GM19099 (cell line): ENCODE results near the gene SH2D3C.

ENCODE experiments used
- POLR2A ChIP-seq: IDR thresholded peaks from 3 replicates; pipeline ENCODE4 v1.6.1; 2011; ENCODE audit warnings: low read depth; ENCODE audit not compliant: insufficient read length; ENCODE audit errors: extremely low read depth

Gene SH2D3C

GRCh38 chr9:127751269-127752054 lies 27.0 kb downstream of the SH2D3C start:
- no peak for TF ChIP-seq POLR2A

GRCh38 chr9:127749090-127749787 lies 29.2 kb downstream of the SH2D3C start:
- no peak for TF ChIP-seq POLR2A

GRCh38 chr9:127746959-127747569 lies 31.4 kb downstream of the SH2D3C start:
- no peak for TF ChIP-seq POLR2A

- TF ChIP-seq POLR2A: no peak
Observed at GRCh38 chr9:127744398-127745110, 33.9 kb downstream of the SH2D3C start.

GRCh38 chr9:127742435-127743088 lies 35.9 kb downstream of the SH2D3C start:
- no peak for TF ChIP-seq POLR2A

- no peak for TF ChIP-seq POLR2A
Observed at GRCh38 chr9:127741831-127742434, 36.5 kb downstream of the SH2D3C start.

GRCh38 chr9:127739614-127740330 lies 38.7 kb downstream of the SH2D3C start:
- TF ChIP-seq POLR2A: no peak

GRCh38 chr9:127738666-127739065 lies 39.8 kb downstream of the SH2D3C start:
- TF ChIP-seq POLR2A: no peak

- TF ChIP-seq POLR2A: no peak
Observed at GRCh38 chr9:127735530-127736185, 42.8 kb downstream of the SH2D3C start.

GRCh38 chr9:127734747-127735529 lies 43.5 kb downstream of the SH2D3C start, which contains the start of gene TOR2A:
Gene TOR2A (minus strand): TSS chr9:127735294. CDS start chr9:127735270, 24 bp downstream.
- TF ChIP-seq POLR2A: peak; percentile 76

- TF ChIP-seq POLR2A: no peak
Observed at GRCh38 chr9:127734247-127734746, 44.2 kb downstream of the SH2D3C start.

- TF ChIP-seq POLR2A: no peak
Observed at GRCh38 chr9:127733614-127734013, 44.9 kb downstream of the SH2D3C start.
